ENCODE results near the gene BMP7. TPM values are rescaled to one million over a fixed set of nuclear protein-coding genes. Genes with fewer than 3 reads are reported as not detected.
A peak's percentile ranks its signal among the peaks of the same experiment; 100 is the strongest.

The BMP7 gene
- total and polyA plus RNA-seq, 9 of the 15 experiments (the other 6 are each of a cell fraction or from before 2014, with no cell fraction given), result 0.18 TPM; not detected in 8

- Histone ChIP-seq H4K20me1 (replicated peaks; ENCODE audit: control insufficient read depth, insufficient read depth, low read length) (0 out of 2 replicates have a peak, but pooled peaks cover 5% of the 10 kb centered on the region), H3K79me2 (ENCODE audit: control insufficient read depth, insufficient read depth, low read length) (no peaks in the 10 kb centered on the region), H3K27me3 (ENCODE audit: control insufficient read depth in 2 of 2, insufficient read depth in 2 of 2, low read length in 2 of 2) (peaks cover 12 to 40% of the 10 kb centered on the region in 2 experiments), H3K9ac (ENCODE audit: insufficient read depth in 1 of 2, low read depth in 2 of 2, low read length in 2 of 2) (no peak overlapping the region), H3K9me3 (replicated peaks; ENCODE audit: control insufficient read depth, insufficient read depth, low read depth, low read length) (no peaks in the 10 kb centered on the region), H2AFZ (ENCODE audit: low read depth, low read length) (no peak overlapping the region), H3K4me3 (no peak overlapping the region), H3K36me3 (ENCODE audit: control insufficient read depth, insufficient read depth, low read length) (no peaks in the 10 kb centered on the region), H3K4me2 (ENCODE audit: insufficient read depth, low read length) (no peak overlapping the region), H3K27ac (ENCODE audit: extremely low read depth, low read depth, low read length) (no peak overlapping the region), H3K4me1 (replicated peaks in 1 of 2; ENCODE audit: control insufficient read depth in 2 of 2, insufficient read depth in 2 of 2, low read length in 2 of 2) (no peaks in the 10 kb centered on the region), H3K9me1 (ENCODE audit: control insufficient read depth, insufficient read depth, low read length) (no peaks in the 10 kb centered on the region)
- WGBS (ENCODE audit: insufficient coverage, low coverage, missing lambda C conversion rate), result 0% methylated on average over 1 of the region's 1 CpG
- DNase-seq (ENCODE audit: extremely low read depth in 1 of 4, low spot score in 3 of 4), result no peak
- intact Hi-C loops (cut with micrococcal nuclease) (no loop called here), in situ Hi-C loops (cut with MboI) (no loop called here)
- ATAC-seq, result no peak
- BruUV-seq (replicated peaks), result no TSS peak
- no peak for FAIRE-seq
- ChIA-PET CTCF (ENCODE audit: low intra/inter-chr PET ratio) (no interaction called here), POLR2A (no interaction called here)
- TF ChIP-seq ZBTB11 (CRISPR knock-in tag; IDR thresholded peaks at IDR 0.05), result peak in 1 of 3 experiments; percentile 83; a peak in 2 of 6 replicates
- TF ChIP-seq ARID4B (CRISPR knock-in tag; IDR thresholded peaks at IDR 0.05), result no peak
- peak; percentile 26 for TF ChIP-seq EWSR1 (IDR thresholded peaks at IDR 0.05; ENCODE audit: borderline replicate concordance, low read depth, partially characterized antibody)
- no peak for TF ChIP-seq LEF1 (IDR thresholded peaks at IDR 0.05)
- peak; percentile 93 for TF ChIP-seq RBM25 (IDR thresholded peaks at IDR 0.05; ENCODE audit: low read depth, low read length, severe bottlenecking)
- peak; percentile 59 for TF ChIP-seq ZFP36 (IDR thresholded peaks at IDR 0.05; ENCODE audit: low read depth, low read length, partially characterized antibody)
- no peak for TF ChIP-seq ERF (CRISPR knock-in tag; IDR thresholded peaks at IDR 0.05)
Observed at GRCh38 chr20:57141492-57141891, 124.9 kb downstream of the BMP7 start.

All from K562 (cell line).